Mucosa of descending colon (tissue), 3 donors: ENCODE data around the gene TCF12. TPM values are rescaled to one million over a fixed set of nuclear protein-coding genes. Genes with fewer than 3 reads are reported as not detected.
A peak's percentile ranks its signal among the peaks of the same experiment; 100 is the strongest.

ENCODE experiments used
- ATAC-seq: fragments of 200-7000 bp; cut with Tn5 transposase; one replicate; pipeline ENCODE4 v1.9.1; 2020; ENCODE audit warnings: mild to moderate bottlenecking, moderate library complexity
- DNase-seq, 3 donors: peaks; one replicate each; pipeline ENCODE4 v3.0.0-alpha.2; 2020
- H3K36me3 ChIP-seq: fragments of 200-600 bp; one replicate; pipeline ENCODE4 v1.8.0; 2021; ENCODE audit warnings: low read depth, mild to moderate bottlenecking
- H3K4me1 ChIP-seq: fragments of 200-600 bp; one replicate; pipeline ENCODE4 v1.8.0; 2021; ENCODE audit warnings: low read depth, mild to moderate bottlenecking
- H3K4me3 ChIP-seq: fragments of 200-600 bp; one replicate; pipeline ENCODE4 v1.8.0; 2021; ENCODE audit warnings: mild to moderate bottlenecking
- H3K9me3 ChIP-seq: fragments of 200-600 bp; one replicate; pipeline ENCODE4 v1.8.0; 2021; ENCODE audit warnings: mild to moderate bottlenecking
- intact Hi-C, 2 donors: fragments of 100-400 bp; cut with DNase I in 1 of 2; cut with micrococcal nuclease in 1 of 2; formaldehyde crosslinking; loops; one replicate each; pipeline versions ENCODE4 v1.11.0 to v1.11.1; 2022; cut with DNase I, micrococcal nuclease
- total RNA-seq, 3 donors: library from RNA; stranded (reverse); fragmentation: NEBNext Ultra II Directional in 2 of 3; extraction: Animal tissue kit (Norgen Biotek cat#: 25700) in 2 of 3; gene quantifications; one replicate each; pipeline versions ENCODE4 v1.2.1 to v1.2.4, GENCODE V29; 2021 to 2023
- TF ChIP-seq, protein P1 (sequence below): fragments of 200-600 bp; IDR thresholded peaks from one replicate; pipeline ENCODE4 v1.8.0; 2022; ENCODE audit warnings: antibody characterized with exemption, mild to moderate bottlenecking
- donor health status: DM: no; HTN: no; CAD: no; lungs with moderate emphysema.
- donor health status: DM: no; HTN: no; CAD: no.
- donor health status: DM: no; HTN: yes; CAD: no.

TCF12 gene
- total RNA-seq, 3 donors from 2014 or later, result 74.1 to 118 (median 106) TPM

DNA sequence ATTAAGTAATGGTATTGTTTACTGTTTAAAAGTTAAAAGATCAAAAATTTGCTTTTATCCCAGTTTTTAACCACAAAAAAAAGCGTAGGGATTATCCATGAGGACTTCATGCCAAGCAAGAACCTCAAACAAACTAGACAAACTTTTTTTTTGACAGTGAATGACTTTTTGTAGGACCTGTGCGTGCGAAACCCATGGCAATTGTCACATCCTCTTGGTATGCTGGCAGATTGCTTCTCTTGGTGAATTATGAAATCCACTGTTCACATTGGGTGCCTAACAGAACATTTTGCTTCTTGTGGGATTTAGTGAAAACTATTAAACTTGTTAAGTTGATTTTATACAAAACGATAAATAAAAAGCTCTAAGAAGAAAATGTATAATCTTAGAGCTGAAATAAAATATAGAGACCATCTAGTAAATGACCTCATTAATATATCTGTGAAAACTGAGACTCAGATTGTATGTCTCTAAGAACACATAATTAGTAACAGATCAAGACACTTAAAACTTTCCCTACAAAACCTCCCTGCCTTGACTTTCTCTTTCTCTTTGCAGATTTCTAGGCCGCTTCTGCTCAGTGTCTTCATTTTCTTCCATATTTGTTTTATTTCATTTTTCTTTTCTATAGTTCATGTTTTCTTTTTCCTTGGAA lies 370.6 kb downstream of the TCF12 start:
- DNase-seq, result no peak
- Histone ChIP-seq H3K9me3 (no peaks in the 10 kb centered on the region), H3K4me1 (no peaks in the 10 kb centered on the region), H3K36me3 (no peaks in the 10 kb centered on the region), H3K4me3 (no peak overlapping the region)
- TF ChIP-seq, protein P1, sequence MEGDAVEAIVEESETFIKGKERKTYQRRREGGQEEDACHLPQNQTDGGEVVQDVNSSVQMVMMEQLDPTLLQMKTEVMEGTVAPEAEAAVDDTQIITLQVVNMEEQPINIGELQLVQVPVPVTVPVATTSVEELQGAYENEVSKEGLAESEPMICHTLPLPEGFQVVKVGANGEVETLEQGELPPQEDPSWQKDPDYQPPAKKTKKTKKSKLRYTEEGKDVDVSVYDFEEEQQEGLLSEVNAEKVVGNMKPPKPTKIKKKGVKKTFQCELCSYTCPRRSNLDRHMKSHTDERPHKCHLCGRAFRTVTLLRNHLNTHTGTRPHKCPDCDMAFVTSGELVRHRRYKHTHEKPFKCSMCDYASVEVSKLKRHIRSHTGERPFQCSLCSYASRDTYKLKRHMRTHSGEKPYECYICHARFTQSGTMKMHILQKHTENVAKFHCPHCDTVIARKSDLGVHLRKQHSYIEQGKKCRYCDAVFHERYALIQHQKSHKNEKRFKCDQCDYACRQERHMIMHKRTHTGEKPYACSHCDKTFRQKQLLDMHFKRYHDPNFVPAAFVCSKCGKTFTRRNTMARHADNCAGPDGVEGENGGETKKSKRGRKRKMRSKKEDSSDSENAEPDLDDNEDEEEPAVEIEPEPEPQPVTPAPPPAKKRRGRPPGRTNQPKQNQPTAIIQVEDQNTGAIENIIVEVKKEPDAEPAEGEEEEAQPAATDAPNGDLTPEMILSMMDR, result no peak
- intact Hi-C loops, result no loop called here
- no peak for ATAC-seq

DNA sequence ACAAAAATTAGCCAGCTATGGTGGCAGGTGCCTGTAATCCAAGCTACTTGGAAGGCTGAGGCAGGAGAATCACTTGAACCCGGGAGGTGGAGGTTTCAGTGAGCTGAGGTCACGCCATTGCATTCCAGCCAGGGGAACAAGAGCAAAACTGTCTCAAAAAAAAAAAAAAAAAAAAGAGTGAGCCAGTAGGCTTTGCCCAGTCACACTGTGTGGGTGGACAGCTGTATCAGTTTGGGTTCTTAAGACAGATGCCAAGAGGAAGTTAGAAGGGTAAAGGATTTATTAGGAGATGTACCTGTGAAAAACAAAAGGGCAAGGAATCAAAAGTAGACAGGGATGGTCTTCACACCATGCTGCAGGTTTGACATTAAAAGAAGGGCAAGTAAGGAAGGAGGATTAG lies 371.7 kb downstream of the TCF12 start:
- no peaks in the 10 kb centered on the region for H3K36me3 ChIP-seq
- intact Hi-C loops, result no loop called here
- DNase-seq, result no peak
- no peaks in the 10 kb centered on the region for H3K9me3 ChIP-seq
- no peak for ATAC-seq
- no peaks in the 10 kb centered on the region for H3K4me1 ChIP-seq
- TF ChIP-seq, protein P1, result no peak
- H3K4me3 ChIP-seq, result no peak overlapping the region

- ATAC-seq, result no peak
- no peak for DNase-seq
- no peaks in the 10 kb centered on the region for H3K36me3 ChIP-seq
- H3K9me3 ChIP-seq, result no peaks in the 10 kb centered on the region
- H3K4me3 ChIP-seq, result no peak overlapping the region
- intact Hi-C loops, result no loop called here
- H3K4me1 ChIP-seq, result no peaks in the 10 kb centered on the region
- TF ChIP-seq, protein P1, result no peak
These were observed 372.4 kb downstream of the TCF12 start for GRCh38 chr15:57290826-57291225.

DNA sequence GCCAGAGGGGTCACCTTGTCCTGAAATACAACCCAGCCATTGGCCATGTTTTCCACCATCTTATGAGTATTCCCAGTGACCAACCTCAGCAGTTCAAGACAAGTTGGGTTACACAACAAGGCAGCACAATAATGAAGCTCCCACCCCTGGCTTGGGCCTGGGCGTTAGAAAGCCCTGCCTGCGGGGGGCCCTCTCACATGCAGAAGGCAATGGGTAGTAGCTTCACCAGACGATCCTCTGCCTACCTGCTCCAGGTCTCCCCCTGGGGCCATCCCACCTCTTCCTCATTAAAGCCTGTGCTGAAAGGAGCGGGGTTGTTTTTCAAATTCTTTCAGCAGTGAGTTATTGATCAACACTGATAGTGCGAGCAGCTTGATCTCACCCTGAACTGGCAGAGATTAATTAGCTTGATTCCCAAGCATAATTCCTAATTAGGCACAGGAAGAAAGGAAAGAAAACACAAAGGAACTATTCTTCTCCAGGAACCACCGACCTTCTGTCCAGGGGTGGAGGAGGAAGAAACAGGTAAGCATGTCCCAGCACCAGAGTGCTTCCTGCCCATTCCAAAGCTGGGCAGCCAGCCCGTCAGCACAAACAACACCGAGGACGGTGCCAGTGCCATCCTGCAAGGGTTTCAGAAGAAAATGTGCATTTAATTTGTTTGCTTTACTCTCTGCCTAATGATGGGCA lies 378.2 kb downstream of the TCF12 start:
- DNase-seq (peak in 2 of 3 donors; percentile 58 to 63), ATAC-seq (peak; percentile 92)
- intact Hi-C loops, result no loop called here
- TF ChIP-seq, protein P1, result no peak
- H3K4me3 ChIP-seq, result no peak overlapping the region
- H3K9me3 ChIP-seq, result no peaks in the 10 kb centered on the region
- no peaks in the 10 kb centered on the region for H3K36me3 ChIP-seq
- no peaks in the 10 kb centered on the region for H3K4me1 ChIP-seq

DNA sequence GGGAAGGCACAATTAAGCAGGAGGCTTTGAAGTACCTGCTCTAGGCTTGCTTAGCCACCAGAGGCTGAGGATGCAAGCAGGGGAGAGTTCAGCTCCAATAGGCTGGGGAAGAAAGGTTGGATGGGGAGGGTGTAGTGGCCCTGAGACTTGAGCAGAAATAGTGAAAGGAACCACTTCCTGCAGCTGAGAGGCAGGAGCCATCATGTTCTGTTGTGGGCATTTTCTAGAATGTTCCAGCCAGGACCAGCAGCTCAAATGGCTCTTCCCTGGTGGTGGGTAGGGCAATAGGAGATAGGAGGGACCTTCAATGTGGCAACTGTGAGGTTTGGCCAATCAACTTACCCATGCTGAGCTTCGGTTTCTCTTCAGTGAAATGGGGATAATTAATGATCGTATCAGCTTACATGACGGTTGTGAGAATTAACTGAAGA lies 378.7 kb downstream of the TCF12 start:
- DNase-seq (no peak), ATAC-seq (peak; percentile 46)
- no peaks in the 10 kb centered on the region for H3K4me1 ChIP-seq
- TF ChIP-seq, protein P1, result no peak
- no peak overlapping the region for H3K4me3 ChIP-seq
- H3K9me3 ChIP-seq, result no peaks in the 10 kb centered on the region
- no peaks in the 10 kb centered on the region for H3K36me3 ChIP-seq
- intact Hi-C loops, result no loop called here
